Common myeloid progenitor, CD34-positive (primary cell): ENCODE results near the gene ADAMTSL1.

Source experiments
- CTCF ChIA-PET: fragments of 350-600 bp; sonication (Branson Sonifier 250); formaldehyde crosslinking; loops from one replicate; lab custom pipeline; 2021; ENCODE audit warnings: antibody characterized with exemption; lab: Charles Lee
- POLR2A ChIA-PET: fragments of 350-600 bp; sonication (Branson Sonifier 250); formaldehyde crosslinking; loops from one replicate; lab custom pipeline; 2021; ENCODE audit warnings: antibody characterized with exemption; lab: Charles Lee
- DNase-seq, 3 donors: peaks; one replicate each; pipeline versions ENCODE4 v3.0.0 to v3.0.0-alpha.2; 2013
- H3K27ac ChIP-seq, 2 experiments: 1 replicate in 1 of 2; 2 replicates in 1 of 2; pipeline ENCODE4 v1.7.0; 2013; ENCODE audit warnings: inconsistent platforms in 2 of 2, low read length in 2 of 2, mild to moderate bottlenecking in 2 of 2, low read depth in 1 of 2, moderate library complexity in 1 of 2; ENCODE audit not compliant: severe bottlenecking in 2 of 2, insufficient read depth in 1 of 2, poor library complexity in 1 of 2
- H3K27me3 ChIP-seq, 5 experiments: replicated peaks in 2 of 5; 1 replicate in 3 of 5; 2 replicates in 2 of 5; pipeline versions ENCODE4 v1.6.1 to v1.7.0; 2013; ENCODE audit warnings: low read length in 4 of 5, mild to moderate bottlenecking in 2 of 5, moderate library complexity in 2 of 5, inconsistent platforms in 1 of 5; ENCODE audit not compliant: insufficient read depth in 5 of 5, control insufficient read depth in 4 of 5
- H3K36me3 ChIP-seq, 4 experiments: 1 replicate in 2 of 4; 2 replicates in 2 of 4; pipeline versions ENCODE4 v1.6.1 to v1.7.0; 2013; ENCODE audit warnings: low read length in 3 of 4, control low read depth in 1 of 4, mild to moderate bottlenecking in 1 of 4; ENCODE audit not compliant: control insufficient read depth in 4 of 4, insufficient read depth in 4 of 4
- H3K4me1 ChIP-seq, 4 experiments: 1 replicate in 3 of 4; 2 replicates in 1 of 4; pipeline versions ENCODE4 v1.6.1 to v1.7.1; 2013; ENCODE audit warnings: low read length in 3 of 4, mild to moderate bottlenecking in 3 of 4, control low read depth in 1 of 4, inconsistent platforms in 1 of 4, moderate library complexity in 1 of 4; ENCODE audit not compliant: control insufficient read depth in 4 of 4, insufficient read depth in 4 of 4; ENCODE audit errors: control extremely low read depth in 1 of 4
- H3K4me3 ChIP-seq, 7 experiments: 1 replicate in 4 of 7; 2 replicates in 3 of 7; pipeline versions ENCODE4 v1.5.1 to v1.7.0; 2013; ENCODE audit warnings: mild to moderate bottlenecking in 7 of 7, low read length in 6 of 7, moderate library complexity in 6 of 7, inconsistent platforms in 2 of 7, low read depth in 2 of 7, control low read depth in 1 of 7; ENCODE audit not compliant: insufficient read depth in 4 of 7, control insufficient read depth in 1 of 7; ENCODE audit errors: extremely low read depth in 1 of 7
- H3K9me3 ChIP-seq, 5 experiments: 1 replicate in 4 of 5; 2 replicates in 1 of 5; pipeline versions ENCODE4 v1.6.1 to v1.7.1; 2013; ENCODE audit warnings: low read length in 4 of 5, mild to moderate bottlenecking in 2 of 5, inconsistent platforms in 1 of 5, low read depth in 1 of 5, moderate library complexity in 1 of 5; ENCODE audit not compliant: control insufficient read depth in 4 of 5, insufficient read depth in 2 of 5; ENCODE audit errors: control extremely low read depth in 1 of 5
- WGBS: methylation state at CpG from one replicate; pipeline ENCODE4 v1.1.5; 2013; ENCODE audit not compliant: insufficient coverage; 5-methylcytosine and 5-hydroxymethylcytosine counted together

Gene ADAMTSL1

DNA sequence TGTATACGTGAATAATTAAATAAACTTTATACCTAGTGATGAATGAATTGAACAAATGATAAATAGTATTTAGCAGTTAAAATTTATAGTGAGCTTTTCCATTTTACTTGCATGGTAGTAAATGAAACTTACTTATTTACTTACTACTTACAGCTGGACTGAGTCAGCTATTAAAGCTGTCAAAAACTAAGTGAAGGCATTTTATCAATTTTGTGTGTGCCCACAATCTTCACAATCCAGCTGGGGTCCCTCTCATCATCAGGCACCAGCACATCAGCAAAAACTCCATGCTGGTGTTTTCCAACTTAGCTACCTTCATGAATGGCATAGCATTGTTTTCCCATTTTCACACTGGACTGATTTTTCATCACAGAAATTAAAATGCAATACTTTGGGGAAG, 478.0 kb downstream of the ADAMTSL1 start:
- DNase-seq, result no peak
- H3K4me1 ChIP-seq, result peaks cover 0 to 8% (median 0%) of the 10 kb centered on the region in 4 experiments
- WGBS, result no CpG with 5 or more reads among the region's 1 CpG
- ChIA-PET CTCF (no interaction called here), POLR2A (no interaction called here)
- no peaks in the 10 kb centered on the region for H3K9me3 ChIP-seq
- H3K27ac ChIP-seq, result no peak overlapping the region
- no peaks in the 10 kb centered on the region for H3K27me3 ChIP-seq
- H3K36me3 ChIP-seq, result no peaks in the 10 kb centered on the region
- no peak overlapping the region for H3K4me3 ChIP-seq

DNA sequence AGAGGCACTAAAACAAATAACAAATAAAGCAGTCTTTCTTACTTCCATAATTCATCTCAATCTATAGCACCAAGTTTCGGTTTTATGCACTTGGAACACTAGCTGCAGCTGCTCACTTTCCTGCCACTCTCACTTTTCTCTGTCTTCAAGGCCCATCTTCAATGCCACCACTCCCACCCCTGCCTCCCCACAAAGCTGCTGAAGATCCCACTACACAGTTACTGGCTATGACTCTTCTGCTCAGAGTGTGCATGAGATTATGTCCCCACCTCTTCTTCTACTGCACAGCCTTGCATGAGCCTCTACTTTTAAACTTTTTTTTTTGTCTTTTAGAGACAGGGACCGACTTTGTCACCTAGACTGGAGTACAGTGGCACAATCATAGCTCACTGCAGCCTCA, 481.7 kb downstream of the ADAMTSL1 start:
- WGBS, result 79% methylated on average over 2 of the region's 2 CpGs

More for the DNA sequence above, 481.7 kb downstream of the ADAMTSL1 start:
- Histone ChIP-seq H3K27ac (no peak overlapping the region), H3K9me3 (no peaks in the 10 kb centered on the region), H3K27me3 (peaks cover 0 to 9% (median 2%) of the 10 kb centered on the region in 5 experiments), H3K4me1 (no peaks in the 10 kb centered on the region), H3K36me3 (no peaks in the 10 kb centered on the region), H3K4me3 (no peak overlapping the region)
- CTCF ChIA-PET, result no interaction called here
- POLR2A ChIA-PET, result no interaction called here
- DNase-seq, result no peak
